ENCODE measurements around the gene CEP112. TPM values are rescaled to one million over a fixed set of nuclear protein-coding genes. Genes with fewer than 3 reads are reported as not detected.

Gene CEP112
- total and polyA plus RNA-seq, 4 donors: 1.1 to 4.9 (median 1.4) TPM

DNA sequence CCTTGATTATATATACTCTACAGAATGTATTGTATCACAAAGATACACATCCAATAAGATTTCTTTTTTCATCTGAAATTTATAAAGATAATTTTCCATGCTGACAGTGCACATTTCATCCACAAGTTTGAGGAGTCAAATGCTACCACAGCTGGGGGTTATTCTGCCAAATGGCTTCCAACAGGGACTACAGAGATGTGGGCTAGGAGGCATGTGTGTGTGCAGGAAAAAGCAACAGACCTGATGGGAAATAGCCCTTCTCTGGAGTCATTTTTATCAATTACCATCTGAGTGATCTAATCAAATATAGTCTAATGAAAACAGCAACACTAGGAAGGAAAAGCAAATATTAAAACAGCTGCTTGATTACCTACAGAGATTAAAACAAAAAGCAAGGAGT is 290.5 kb downstream of the CEP112 start:
- Histone ChIP-seq H3K36me3 (ENCODE audit: control insufficient read depth in 4 of 4, insufficient read depth in 3 of 4, low read depth in 1 of 4, low read length in 3 of 4) (no peaks in the 10 kb centered on the region), H3K9me3 (ENCODE audit: control insufficient read depth in 4 of 4, low read length in 3 of 4) (no peaks in the 10 kb centered on the region), H3K4me3 (ENCODE audit: low read depth in 1 of 3, low read length in 3 of 3) (no peak overlapping the region), H3K4me1 (ENCODE audit: control insufficient read depth in 4 of 4, insufficient read depth in 4 of 4, low read length in 3 of 4) (no peaks in the 10 kb centered on the region), H3K9ac (ENCODE audit: low read depth in 1 of 2, low read length in 2 of 2) (no peak overlapping the region), H3K27ac (ENCODE audit: low read depth in 1 of 2, low read length in 2 of 2) (no peak overlapping the region), H3K27me3 (ENCODE audit: control insufficient read depth in 4 of 4, insufficient read depth in 4 of 4, low read length in 3 of 4) (no peaks in the 10 kb centered on the region)
- no peak for DNase-seq (ENCODE audit: low spot score)
- TF ChIP-seq EGR1 (IDR thresholded peaks at IDR 0.05; ENCODE audit: low read depth in 2 of 2) (no peak), SP1 (IDR thresholded peaks at IDR 0.05) (no peak), JUND (IDR thresholded peaks at IDR 0.05) (no peak), HNF4A (conservative IDR thresholded peaks at IDR 0.05) (no peak), ZBTB33 (IDR thresholded peaks at IDR 0.05) (no peak), HNF4G (IDR thresholded peaks at IDR 0.05) (no peak), RAD21 (IDR thresholded peaks at IDR 0.05) (no peak), TAF1 (conservative IDR thresholded peaks at IDR 0.05) (no peak)
- TF ChIP-seq, protein P1, sequence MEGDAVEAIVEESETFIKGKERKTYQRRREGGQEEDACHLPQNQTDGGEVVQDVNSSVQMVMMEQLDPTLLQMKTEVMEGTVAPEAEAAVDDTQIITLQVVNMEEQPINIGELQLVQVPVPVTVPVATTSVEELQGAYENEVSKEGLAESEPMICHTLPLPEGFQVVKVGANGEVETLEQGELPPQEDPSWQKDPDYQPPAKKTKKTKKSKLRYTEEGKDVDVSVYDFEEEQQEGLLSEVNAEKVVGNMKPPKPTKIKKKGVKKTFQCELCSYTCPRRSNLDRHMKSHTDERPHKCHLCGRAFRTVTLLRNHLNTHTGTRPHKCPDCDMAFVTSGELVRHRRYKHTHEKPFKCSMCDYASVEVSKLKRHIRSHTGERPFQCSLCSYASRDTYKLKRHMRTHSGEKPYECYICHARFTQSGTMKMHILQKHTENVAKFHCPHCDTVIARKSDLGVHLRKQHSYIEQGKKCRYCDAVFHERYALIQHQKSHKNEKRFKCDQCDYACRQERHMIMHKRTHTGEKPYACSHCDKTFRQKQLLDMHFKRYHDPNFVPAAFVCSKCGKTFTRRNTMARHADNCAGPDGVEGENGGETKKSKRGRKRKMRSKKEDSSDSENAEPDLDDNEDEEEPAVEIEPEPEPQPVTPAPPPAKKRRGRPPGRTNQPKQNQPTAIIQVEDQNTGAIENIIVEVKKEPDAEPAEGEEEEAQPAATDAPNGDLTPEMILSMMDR (IDR thresholded peaks at IDR 0.05; ENCODE audit: low read depth, low read length, missing input control): no peak
- TF ChIP-seq, protein P2, sequence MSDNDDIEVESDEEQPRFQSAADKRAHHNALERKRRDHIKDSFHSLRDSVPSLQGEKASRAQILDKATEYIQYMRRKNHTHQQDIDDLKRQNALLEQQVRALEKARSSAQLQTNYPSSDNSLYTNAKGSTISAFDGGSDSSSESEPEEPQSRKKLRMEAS (IDR thresholded peaks at IDR 0.05): no peak
- TF ChIP-seq, protein P3, sequence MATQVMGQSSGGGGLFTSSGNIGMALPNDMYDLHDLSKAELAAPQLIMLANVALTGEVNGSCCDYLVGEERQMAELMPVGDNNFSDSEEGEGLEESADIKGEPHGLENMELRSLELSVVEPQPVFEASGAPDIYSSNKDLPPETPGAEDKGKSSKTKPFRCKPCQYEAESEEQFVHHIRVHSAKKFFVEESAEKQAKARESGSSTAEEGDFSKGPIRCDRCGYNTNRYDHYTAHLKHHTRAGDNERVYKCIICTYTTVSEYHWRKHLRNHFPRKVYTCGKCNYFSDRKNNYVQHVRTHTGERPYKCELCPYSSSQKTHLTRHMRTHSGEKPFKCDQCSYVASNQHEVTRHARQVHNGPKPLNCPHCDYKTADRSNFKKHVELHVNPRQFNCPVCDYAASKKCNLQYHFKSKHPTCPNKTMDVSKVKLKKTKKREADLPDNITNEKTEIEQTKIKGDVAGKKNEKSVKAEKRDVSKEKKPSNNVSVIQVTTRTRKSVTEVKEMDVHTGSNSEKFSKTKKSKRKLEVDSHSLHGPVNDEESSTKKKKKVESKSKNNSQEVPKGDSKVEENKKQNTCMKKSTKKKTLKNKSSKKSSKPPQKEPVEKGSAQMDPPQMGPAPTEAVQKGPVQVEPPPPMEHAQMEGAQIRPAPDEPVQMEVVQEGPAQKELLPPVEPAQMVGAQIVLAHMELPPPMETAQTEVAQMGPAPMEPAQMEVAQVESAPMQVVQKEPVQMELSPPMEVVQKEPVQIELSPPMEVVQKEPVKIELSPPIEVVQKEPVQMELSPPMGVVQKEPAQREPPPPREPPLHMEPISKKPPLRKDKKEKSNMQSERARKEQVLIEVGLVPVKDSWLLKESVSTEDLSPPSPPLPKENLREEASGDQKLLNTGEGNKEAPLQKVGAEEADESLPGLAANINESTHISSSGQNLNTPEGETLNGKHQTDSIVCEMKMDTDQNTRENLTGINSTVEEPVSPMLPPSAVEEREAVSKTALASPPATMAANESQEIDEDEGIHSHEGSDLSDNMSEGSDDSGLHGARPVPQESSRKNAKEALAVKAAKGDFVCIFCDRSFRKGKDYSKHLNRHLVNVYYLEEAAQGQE (IDR thresholded peaks at IDR 0.05): no peak

DNA sequence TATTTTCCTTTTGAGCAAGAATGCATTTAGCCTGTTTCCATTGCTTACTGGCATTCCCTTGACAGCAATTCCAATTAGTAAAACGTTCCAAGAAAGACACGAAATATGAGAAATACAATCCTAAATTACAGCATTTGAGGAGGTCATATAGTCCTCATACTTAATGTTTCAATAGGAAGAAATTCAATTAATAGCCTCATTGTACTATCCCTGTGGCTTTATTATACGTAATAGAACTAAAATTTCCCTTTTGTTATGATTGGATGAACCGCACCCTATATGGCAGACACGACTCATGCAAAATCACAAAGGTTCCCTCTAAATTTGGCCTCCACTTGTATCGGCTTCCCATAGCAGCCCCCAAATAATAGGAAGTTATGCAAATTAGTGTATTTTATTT is 291.7 kb downstream of the CEP112 start:
- TF ChIP-seq, protein P2 (IDR thresholded peaks at IDR 0.05): no peak
- TF ChIP-seq ZBTB33 (IDR thresholded peaks at IDR 0.05): no peak
- H3K4me3 ChIP-seq (ENCODE audit: low read depth in 1 of 3, low read length in 3 of 3): no peak overlapping the region
- no peaks in the 10 kb centered on the region for H3K27me3 ChIP-seq (ENCODE audit: control insufficient read depth in 4 of 4, insufficient read depth in 4 of 4, low read length in 3 of 4)
- H3K9ac ChIP-seq (ENCODE audit: low read depth in 1 of 2, low read length in 2 of 2): no peak overlapping the region
- no peaks in the 10 kb centered on the region for H3K36me3 ChIP-seq (ENCODE audit: control insufficient read depth in 4 of 4, insufficient read depth in 3 of 4, low read depth in 1 of 4, low read length in 3 of 4)
- H3K4me1 ChIP-seq (ENCODE audit: control insufficient read depth in 4 of 4, insufficient read depth in 4 of 4, low read length in 3 of 4): no peaks in the 10 kb centered on the region
- 97% methylated on average over 6 of the region's 6 CpGs for WGBS
- no peaks in the 10 kb centered on the region for H3K9me3 ChIP-seq (ENCODE audit: control insufficient read depth in 4 of 4, low read length in 3 of 4)
- DNase-seq (ENCODE audit: low spot score): no peak
- H3K27ac ChIP-seq (ENCODE audit: low read depth in 1 of 2, low read length in 2 of 2): no peak overlapping the region

Measured in liver (tissue), 9 donors.